ENCODE data around the gene HSPB9.
A peak's percentile ranks its signal among the peaks of the same experiment; 100 is the strongest.

The HSPB9 gene

GRCh38 chr17:42101513-42102292, 20.9 kb upstream of the HSPB9 start:
- peak; percentile 87 for DNase-seq

- DNase-seq = no peak
These were observed 19.2 kb upstream of the HSPB9 start for GRCh38 chr17:42103221-42103954.

- DNase-seq = no peak
These were observed 18.3 kb upstream of the HSPB9 start for GRCh38 chr17:42104264-42104663.

- DNase-seq = no peak
These were observed 16.6 kb upstream of the HSPB9 start for GRCh38 chr17:42106009-42106408.

GRCh38 chr17:42107124-42107523, 15.5 kb upstream of the HSPB9 start:
- no peak for DNase-seq

GRCh38 chr17:42107597-42108576, 14.7 kb upstream of the HSPB9 start:
- peak; percentile 80 for DNase-seq

GRCh38 chr17:42109086-42109485, 13.5 kb upstream of the HSPB9 start:
- DNase-seq = no peak

GRCh38 chr17:42110301-42111264, 12.0 kb upstream of the HSPB9 start:
- DNase-seq = no peak

- DNase-seq = no peak
These were observed 11.4 kb upstream of the HSPB9 start for GRCh38 chr17:42111265-42111636.

- no peak for DNase-seq
These were observed 10.6 kb upstream of the HSPB9 start for GRCh38 chr17:42111871-42112551.

- DNase-seq = no peak
These were observed 9.9 kb upstream of the HSPB9 start, which contains the start of gene DHX58 for GRCh38 chr17:42112552-42113176. Gene DHX58 (minus strand): TSS chr17:42112714. CDS start chr17:42111892, 822 bp downstream.

- DNase-seq = no peak
These were observed 9.1 kb upstream of the HSPB9 start for GRCh38 chr17:42113293-42114069.

GRCh38 chr17:42114118-42114517, 8.5 kb upstream of the HSPB9 start:
- DNase-seq = no peak

- peak; percentile 77 for DNase-seq
These were observed 5.8 kb upstream of the HSPB9 start for GRCh38 chr17:42116705-42117396.

- no peak for DNase-seq
These were observed 5.0 kb upstream of the HSPB9 start for GRCh38 chr17:42117397-42118125.

- no peak for DNase-seq
These were observed 4.5 kb upstream of the HSPB9 start for GRCh38 chr17:42118126-42118510.

- no peak for DNase-seq
These were observed 4.1 kb upstream of the HSPB9 start for GRCh38 chr17:42118545-42118944.

- no peak for DNase-seq
These were observed 3.3 kb upstream of the HSPB9 start for GRCh38 chr17:42119301-42119700.

Measured in retina (tissue), 1 donor.